Measurements from ENCODE around the gene IL17RB. TPM values are rescaled to one million over a fixed set of nuclear protein-coding genes. Genes with fewer than 3 reads are reported as not detected.

The IL17RB gene
- polyA plus RNA-seq, 10 donors: 2.4 to 4.8 (median 3.7) TPM

GRCh38 chr3:53902711-53903110, 56.3 kb downstream of the IL17RB start:
- DNase-seq: no peak

GRCh38 chr3:53913401-53913800, 67.0 kb downstream of the IL17RB start:
- DNase-seq: no peak

Other genes starting within 250 kb of the IL17RB start
- gene CHDH, start 149 bp upstream of the IL17RB start, polyA plus RNA-seq (ENCODE audit: insufficient read length in 10 of 10): 1 to 10 TPM in 2 of 10 donors, under 1 TPM in 8; 0.71 to 1.2 (median 0.90) TPM
- gene ACTR8, start 35.6 kb downstream of the IL17RB start, polyA plus RNA-seq (ENCODE audit: insufficient read length in 10 of 10): 10 to 100 TPM; 17.8 to 30.8 (median 26.8) TPM
- gene SELENOK, start 45.3 kb downstream of the IL17RB start, polyA plus RNA-seq (ENCODE audit: insufficient read length in 10 of 10): 10 to 100 TPM; 37.3 to 54.0 (median 45.1) TPM

All from muscle of back (tissue), 11 donors.